Endodermal cell (in vitro differentiated cells): ENCODE data around the gene CCDC134. TPM values are rescaled to one million over a fixed set of nuclear protein-coding genes. Genes with fewer than 3 reads are reported as not detected.

Experiments
- DNase-seq: peaks from one replicate; pipeline ENCODE4 v3.0.0-alpha.2; 2017
- H3K27ac ChIP-seq: 2 replicates; pipeline ENCODE4 v1.5.1; 2013; ENCODE audit warnings: mild to moderate bottlenecking, low read depth, low read length, moderate library complexity
- H3K27me3 ChIP-seq: 2 replicates; pipeline ENCODE4 v1.6.1; 2013; ENCODE audit warnings: mild to moderate bottlenecking, low read length, moderate library complexity; ENCODE audit not compliant: insufficient read depth, control insufficient read depth, poor library complexity, severe bottlenecking
- H3K36me3 ChIP-seq: 2 replicates; pipeline ENCODE4 v1.7.0; 2013; ENCODE audit warnings: mild to moderate bottlenecking, low read length, moderate library complexity; ENCODE audit not compliant: control insufficient read depth, insufficient read depth
- H3K4me1 ChIP-seq: one replicate; pipeline ENCODE4 v1.7.0; 2013; ENCODE audit warnings: low read length; ENCODE audit not compliant: control insufficient read depth, insufficient read depth
- H3K4me3 ChIP-seq: 2 replicates; pipeline ENCODE4 v1.5.1; 2013; ENCODE audit warnings: mild to moderate bottlenecking, low read length, moderate library complexity
- H3K9ac ChIP-seq: 2 replicates; pipeline ENCODE4 v1.6.1; 2013; ENCODE audit warnings: mild to moderate bottlenecking, low read length, moderate library complexity; ENCODE audit not compliant: poor library complexity, severe bottlenecking; ENCODE audit errors: extremely low read depth
- H3K9me3 ChIP-seq: 2 replicates; pipeline ENCODE4 v1.6.1; 2013; ENCODE audit warnings: mild to moderate bottlenecking, low read length, moderate library complexity; ENCODE audit not compliant: control insufficient read depth
- H3K27ac Mint-ChIP-seq: 2 replicates; pipeline ENCODE4 v1.8.0; 2020; ENCODE audit warnings: mixed read lengths
- H3K27me3 Mint-ChIP-seq: 2 replicates; pipeline ENCODE4 v1.8.0; 2021; ENCODE audit warnings: mild to moderate bottlenecking, mixed read lengths; ENCODE audit not compliant: insufficient read depth
- H3K36me3 Mint-ChIP-seq: 2 replicates; pipeline ENCODE4 v1.8.0; 2020; ENCODE audit warnings: low read depth, mixed read lengths
- H3K4me1 Mint-ChIP-seq: 2 replicates; pipeline ENCODE4 v1.8.0; 2020; ENCODE audit warnings: mixed read lengths
- H3K4me3 Mint-ChIP-seq: 2 replicates; pipeline ENCODE4 v1.8.0; 2020; ENCODE audit warnings: mild to moderate bottlenecking, moderate library complexity, mixed read lengths
- H3K9me3 Mint-ChIP-seq: 2 replicates; pipeline ENCODE4 v1.8.0; 2020; ENCODE audit warnings: mild to moderate bottlenecking, mixed read lengths
- WGBS, 2 experiments: methylation state at CpG; one replicate each; pipeline versions ENCODE4 v1.1.5 to v1.1.7; 2013; ENCODE audit warnings: missing lambda C conversion rate in 2 of 2, mixed read lengths in 1 of 2; ENCODE audit not compliant: insufficient coverage in 1 of 2, insufficient read length in 1 of 2; 5-methylcytosine and 5-hydroxymethylcytosine counted together
- total RNA-seq, 2 donors: library from RNA; stranded (reverse); fragmentation: NEBNext Ultra II Directional in 1 of 2; extraction: Animal tissue kit (Norgen Biotek cat#: 25700) in 1 of 2; gene quantifications; 2 replicates in 1 of 2; 3 replicates in 1 of 2; pipeline ENCODE4 v1.2.1, GENCODE V29; 2021
- TF ChIP-seq, protein P1 (sequence below): fragments of 200-600 bp; sonication (generic); conservative IDR thresholded peaks from 2 replicates; pipeline ENCODE4 v1.5.0; 2021; ENCODE audit warnings: antibody characterized with exemption, mild to moderate bottlenecking

The CCDC134 gene
- total RNA-seq, 2 donors from 2014 or later, result 15.0 to 21.0 TPM

DNA sequence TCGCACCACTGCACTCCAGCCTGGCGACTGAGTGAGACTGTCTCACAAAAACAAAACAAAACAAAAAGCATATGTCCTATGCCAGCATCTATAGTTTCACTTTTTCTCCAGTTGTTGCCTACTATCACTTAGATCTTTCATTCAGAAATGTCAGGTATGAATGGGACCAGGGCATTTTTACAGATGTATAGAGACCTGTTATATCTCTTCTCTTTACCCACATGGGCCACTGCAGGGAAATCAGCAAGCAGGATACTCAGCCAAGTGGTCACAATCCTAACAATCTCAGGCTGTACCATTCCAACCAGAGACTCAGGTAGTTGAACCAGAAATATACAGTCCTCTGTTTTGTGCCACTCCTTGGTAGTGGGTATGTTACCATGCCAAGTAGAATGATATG is 16.4 kb downstream of the CCDC134 start:
- H3K4me3 ChIP-seq, result no peak overlapping the region
- peaks cover 26% of the 10 kb centered on the region for H3K36me3 Mint-ChIP-seq
- H3K9ac ChIP-seq, result no peak overlapping the region
- no peaks in the 10 kb centered on the region for H3K9me3 Mint-ChIP-seq
- H3K27me3 ChIP-seq, result no peaks in the 10 kb centered on the region
- H3K4me1 Mint-ChIP-seq, result no peaks in the 10 kb centered on the region
- no peak for DNase-seq
- H3K9me3 ChIP-seq, result no peaks in the 10 kb centered on the region
- H3K4me1 ChIP-seq, result no peaks in the 10 kb centered on the region
- H3K36me3 ChIP-seq, result peaks cover 16% of the 10 kb centered on the region
- TF ChIP-seq, protein P1, sequence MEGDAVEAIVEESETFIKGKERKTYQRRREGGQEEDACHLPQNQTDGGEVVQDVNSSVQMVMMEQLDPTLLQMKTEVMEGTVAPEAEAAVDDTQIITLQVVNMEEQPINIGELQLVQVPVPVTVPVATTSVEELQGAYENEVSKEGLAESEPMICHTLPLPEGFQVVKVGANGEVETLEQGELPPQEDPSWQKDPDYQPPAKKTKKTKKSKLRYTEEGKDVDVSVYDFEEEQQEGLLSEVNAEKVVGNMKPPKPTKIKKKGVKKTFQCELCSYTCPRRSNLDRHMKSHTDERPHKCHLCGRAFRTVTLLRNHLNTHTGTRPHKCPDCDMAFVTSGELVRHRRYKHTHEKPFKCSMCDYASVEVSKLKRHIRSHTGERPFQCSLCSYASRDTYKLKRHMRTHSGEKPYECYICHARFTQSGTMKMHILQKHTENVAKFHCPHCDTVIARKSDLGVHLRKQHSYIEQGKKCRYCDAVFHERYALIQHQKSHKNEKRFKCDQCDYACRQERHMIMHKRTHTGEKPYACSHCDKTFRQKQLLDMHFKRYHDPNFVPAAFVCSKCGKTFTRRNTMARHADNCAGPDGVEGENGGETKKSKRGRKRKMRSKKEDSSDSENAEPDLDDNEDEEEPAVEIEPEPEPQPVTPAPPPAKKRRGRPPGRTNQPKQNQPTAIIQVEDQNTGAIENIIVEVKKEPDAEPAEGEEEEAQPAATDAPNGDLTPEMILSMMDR, result no peak
- H3K27ac ChIP-seq, result no peak overlapping the region
- H3K27me3 Mint-ChIP-seq, result no peaks in the 10 kb centered on the region
- H3K4me3 Mint-ChIP-seq, result no peak overlapping the region
- WGBS, 2 experiments, result 95 to 98% methylated on average over 2 of the region's 2 CpGs
- no peak overlapping the region for H3K27ac Mint-ChIP-seq

DNA sequence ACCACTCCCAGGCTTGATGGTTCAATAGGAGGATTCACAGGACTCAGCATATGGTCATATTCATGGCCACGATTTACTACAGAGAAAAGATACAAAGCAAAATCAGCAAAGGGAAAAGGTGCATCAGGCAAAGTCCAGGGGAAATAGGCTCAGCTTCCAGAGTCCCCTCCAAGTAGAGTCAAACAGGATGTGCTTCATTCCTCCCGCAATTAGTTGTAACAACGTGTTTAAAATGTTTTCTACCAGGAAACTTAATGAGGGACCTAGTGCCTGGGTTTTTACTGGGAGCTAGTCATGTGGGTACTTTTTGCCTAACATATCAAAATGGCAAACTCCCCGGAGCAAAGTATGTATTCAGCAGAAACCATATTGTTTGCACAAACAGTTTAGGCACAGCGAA is 17.5 kb downstream of the CCDC134 start:
- 95 to 100% methylated on average over 5 of the region's 5 CpGs for WGBS, 2 experiments
- TF ChIP-seq, protein P1, result no peak
- H3K27me3 ChIP-seq, result no peaks in the 10 kb centered on the region
- H3K4me1 Mint-ChIP-seq, result no peaks in the 10 kb centered on the region
- H3K4me1 ChIP-seq, result no peaks in the 10 kb centered on the region
- peaks cover 24% of the 10 kb centered on the region for H3K36me3 Mint-ChIP-seq
- H3K9me3 ChIP-seq, result no peaks in the 10 kb centered on the region
- DNase-seq, result no peak
- no peaks in the 10 kb centered on the region for H3K9me3 Mint-ChIP-seq
- no peak overlapping the region for H3K9ac ChIP-seq
- no peaks in the 10 kb centered on the region for H3K27me3 Mint-ChIP-seq
- no peak overlapping the region for H3K27ac Mint-ChIP-seq
- no peak overlapping the region for H3K4me3 ChIP-seq
- peaks cover 16% of the 10 kb centered on the region for H3K36me3 ChIP-seq
- H3K27ac ChIP-seq, result no peak overlapping the region
- no peak overlapping the region for H3K4me3 Mint-ChIP-seq

DNA sequence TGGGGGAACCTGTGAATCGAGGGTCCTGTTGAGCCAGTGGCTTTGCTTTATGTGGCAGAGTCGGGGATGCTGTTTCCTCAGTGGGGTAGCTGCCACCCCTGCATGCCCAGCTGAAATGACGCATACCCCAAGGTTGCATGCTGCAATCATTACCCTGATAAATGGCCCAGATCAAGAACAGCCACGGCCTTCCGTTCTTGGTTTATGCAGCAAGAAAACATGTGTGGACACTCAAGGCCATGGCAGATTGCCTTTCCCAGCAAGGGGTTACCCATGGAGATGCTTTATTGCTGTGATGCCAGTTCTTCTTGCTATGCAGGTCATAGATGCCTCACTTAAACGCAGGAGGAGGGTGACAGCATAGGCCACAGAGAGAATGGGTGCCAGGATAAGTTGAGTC is 18.1 kb downstream of the CCDC134 start:
- Mint-ChIP-seq H3K27me3 (no peaks in the 10 kb centered on the region), H3K36me3 (peaks cover 26% of the 10 kb centered on the region), H3K4me1 (no peaks in the 10 kb centered on the region), H3K9me3 (no peaks in the 10 kb centered on the region), H3K4me3 (no peak overlapping the region), H3K27ac (no peak overlapping the region)
- Histone ChIP-seq H3K27me3 (no peaks in the 10 kb centered on the region), H3K36me3 (peaks cover 13% of the 10 kb centered on the region), H3K27ac (no peak overlapping the region), H3K9me3 (no peaks in the 10 kb centered on the region), H3K4me1 (no peaks in the 10 kb centered on the region), H3K4me3 (no peak overlapping the region), H3K9ac (no peak overlapping the region)
- WGBS, 2 experiments, result 95 to 96% methylated on average over 6 of the region's 6 CpGs
- TF ChIP-seq, protein P1, result no peak
- no peak for DNase-seq
